HG03558 (cell line): ENCODE data around the gene ZMYND19.
"Not testable (repeated sequence)": the region's sequence is repeated elsewhere in the genome, so short reads cannot be mapped to it uniquely, and the experiment has no call there.

Source experiments
- ATAC-seq: cut with Tn5 transposase; IDR thresholded peaks from one replicate; pipeline ENCODE4 v1.9.1; 2021; ENCODE audit warnings: moderate number of reproducible peaks; ENCODE audit not compliant: unreplicated experiment; ENCODE audit errors: extremely low read depth

The ZMYND19 gene

GRCh38 chr9:137589441-137590122 lies 730 bp downstream of the ZMYND19 start:
- peak; percentile 14 for ATAC-seq

GRCh38 chr9:137588891-137589290 lies 1.4 kb downstream of the ZMYND19 start:
- no peak for ATAC-seq

GRCh38 chr9:137588311-137588710 lies 2.0 kb downstream of the ZMYND19 start:
- ATAC-seq: no peak

GRCh38 chr9:137586854-137587253 lies 3.5 kb downstream of the ZMYND19 start:
- no peak for ATAC-seq

GRCh38 chr9:137583957-137584356 lies 6.4 kb downstream of the ZMYND19 start:
- ATAC-seq: no peak

- no peak for ATAC-seq
Measured at GRCh38 chr9:137583347-137583746, 7.0 kb downstream of the ZMYND19 start.

- ATAC-seq: no peak
Measured at GRCh38 chr9:137582286-137582860, 7.9 kb downstream of the ZMYND19 start.

- no peak for ATAC-seq
Measured at GRCh38 chr9:137581361-137582285, 8.7 kb downstream of the ZMYND19 start.

GRCh38 chr9:137580954-137581322 lies 9.4 kb downstream of the ZMYND19 start:
- no peak for ATAC-seq

- ATAC-seq: no peak
Measured at GRCh38 chr9:137580209-137580953, 9.9 kb downstream of the ZMYND19 start.

GRCh38 chr9:137579259-137579604 lies 11.1 kb downstream of the ZMYND19 start:
- no peak for ATAC-seq

- ATAC-seq: peak; percentile 74
Measured at GRCh38 chr9:137578518-137579258, 11.6 kb downstream of the ZMYND19 start, which contains the start of gene DPH7. Gene DPH7 (minus strand): TSS chr9:137578925. CDS start chr9:137578777, 148 bp downstream.

- ATAC-seq: no peak
Measured at GRCh38 chr9:137575716-137576411, 14.4 kb downstream of the ZMYND19 start.

GRCh38 chr9:137575364-137575715 lies 15.0 kb downstream of the ZMYND19 start:
- no peak for ATAC-seq

- no peak for ATAC-seq
Measured at GRCh38 chr9:137574192-137574591, 16.1 kb downstream of the ZMYND19 start.

GRCh38 chr9:137570566-137570965 lies 19.7 kb downstream of the ZMYND19 start:
- no peak for ATAC-seq

GRCh38 chr9:137569609-137570203 lies 20.6 kb downstream of the ZMYND19 start:
- no peak for ATAC-seq

- not testable (repeated sequence) for ATAC-seq
Measured at GRCh38 chr9:137568445-137568844, 21.9 kb downstream of the ZMYND19 start.
